Measurements from ENCODE around the gene PBRM1.
A peak's percentile ranks its signal among the peaks of the same experiment; 100 is the strongest.

PBRM1 gene

GRCh38 chr3:52660046-52660445 is 25.7 kb downstream of the PBRM1 start:
- no peak for TF ChIP-seq CTCF (conservative IDR thresholded peaks at IDR 0.05)
- H3K27ac ChIP-seq = no peak overlapping the region

GRCh38 chr3:52655895-52656294 is 29.8 kb downstream of the PBRM1 start:
- no peak for TF ChIP-seq CTCF (conservative IDR thresholded peaks at IDR 0.05)
- H3K27ac ChIP-seq = no peak overlapping the region

- TF ChIP-seq CTCF (conservative IDR thresholded peaks at IDR 0.05) = no peak
- H3K27ac ChIP-seq = peak overlapping the region; percentile 53
Observed at GRCh38 chr3:52651592-52651991, 34.1 kb downstream of the PBRM1 start.

- TF ChIP-seq CTCF (conservative IDR thresholded peaks at IDR 0.05) = no peak
- H3K27ac ChIP-seq = peak overlapping the region; percentile 53
Observed at GRCh38 chr3:52650439-52650838, 35.3 kb downstream of the PBRM1 start.

- no peak for TF ChIP-seq CTCF (conservative IDR thresholded peaks at IDR 0.05)
- peak overlapping the region; percentile 53 for H3K27ac ChIP-seq
Observed at GRCh38 chr3:52649461-52650210, 36.1 kb downstream of the PBRM1 start.

- peak overlapping the region; percentile 21; the same call in 1 of the 2 replicates for H3K27ac ChIP-seq
- no peak for TF ChIP-seq CTCF (conservative IDR thresholded peaks at IDR 0.05)
Observed at GRCh38 chr3:52645549-52645948, 40.2 kb downstream of the PBRM1 start.

- H3K27ac ChIP-seq = no peak overlapping the region
- TF ChIP-seq CTCF (conservative IDR thresholded peaks at IDR 0.05) = no peak
Observed at GRCh38 chr3:52636673-52637072, 49.0 kb downstream of the PBRM1 start.
